HepG2 (cell line): ENCODE measurements around the gene PP2D1. TPM values are rescaled to one million over a fixed set of nuclear protein-coding genes. Genes with fewer than 3 reads are reported as not detected.

Source experiments
- AKAP8 ChIP-seq: sonication (generic); formaldehyde crosslinking; IDR thresholded peaks from 2 replicates; pipeline ENCODE4 v1.5.1; 2020; ENCODE audit warnings: mild to moderate bottlenecking, missing genetic modification reagents
- CBX2 ChIP-seq, 2 experiments: fragments of 200-600 bp in 1 of 2; sonication (generic); formaldehyde crosslinking in 1 of 2; IDR thresholded peaks; 2 replicates each; pipeline versions ENCODE4 v1.7.0 to v1.8.1; 2018 to 2022; ENCODE audit warnings: low read depth in 2 of 2, low read length in 1 of 2, mild to moderate bottlenecking in 1 of 2, missing genetic modification reagents in 1 of 2
- CHCHD3 ChIP-seq: sonication (generic); formaldehyde crosslinking; IDR thresholded peaks from 2 replicates; pipeline ENCODE4 v1.8.0; 2022; ENCODE audit warnings: mild to moderate bottlenecking, missing genetic modification reagents, moderate library complexity
- HNRNPLL ChIP-seq: fragments of 200-400 bp; formaldehyde crosslinking; IDR thresholded peaks from 2 replicates; pipeline ENCODE4 v1.6.1; 2017; ENCODE audit warnings: mild to moderate bottlenecking, low read depth, low read length; ENCODE audit not compliant: poor library complexity, severe bottlenecking
- MIER3 ChIP-seq: IDR thresholded peaks from 2 replicates; pipeline ENCODE4 v1.6.1; 2016; ENCODE audit warnings: missing compliant biosample characterization, borderline replicate concordance
- RNF2 ChIP-seq: fragments of 450-650 bp; conservative IDR thresholded peaks from 2 replicates; pipeline ENCODE4 v1.6.1; 2016; ENCODE audit warnings: low read depth
- RXRB ChIP-seq: IDR thresholded peaks from 2 replicates; pipeline ENCODE4 v1.6.1; 2016; ENCODE audit warnings: borderline replicate concordance, missing genetic modification reagents, missing compliant biosample characterization
- STAT5B ChIP-seq: sonication (generic); formaldehyde crosslinking; IDR thresholded peaks from 2 replicates; pipeline ENCODE4 v1.4.0; 2020; ENCODE audit warnings: missing genetic modification reagents
- TBL1XR1 ChIP-seq: fragments of 150-350 bp; IDR thresholded peaks from 2 replicates; pipeline ENCODE4 v1.6.1; 2014; ENCODE audit warnings: borderline replicate concordance, low read length; ENCODE audit not compliant: partially characterized antibody
- USF2 ChIP-seq, 2 experiments: sonication (generic) in 1 of 2; formaldehyde crosslinking in 1 of 2; IDR thresholded peaks; 2 replicates each; pipeline versions ENCODE4 v1.5.1 to v1.6.1; 2011 to 2020; ENCODE audit warnings: borderline replicate concordance in 1 of 2, low read depth in 1 of 2, low read length in 1 of 2, mild to moderate bottlenecking in 1 of 2, missing genetic modification reagents in 1 of 2, moderate library complexity in 1 of 2
- ZBTB1 ChIP-seq: sonication (generic); formaldehyde crosslinking; IDR thresholded peaks from 2 replicates; pipeline ENCODE4 v1.4.0; 2020; ENCODE audit warnings: missing genetic modification reagents, borderline replicate concordance
- ZNF281 ChIP-seq: sonication (generic); formaldehyde crosslinking; IDR thresholded peaks from 2 replicates; pipeline ENCODE4 v1.4.0; 2020; ENCODE audit warnings: missing genetic modification reagents, borderline replicate concordance
- ZNF317 ChIP-seq: sonication (generic); formaldehyde crosslinking; IDR thresholded peaks from 2 replicates; pipeline ENCODE4 v1.5.0; 2020; ENCODE audit warnings: mild to moderate bottlenecking, missing genetic modification reagents
- ZNF335 ChIP-seq: sonication (generic); formaldehyde crosslinking; IDR thresholded peaks from 2 replicates; pipeline ENCODE4 v1.4.0; 2020; ENCODE audit warnings: missing genetic modification reagents
- ZNF432 ChIP-seq: sonication (generic); formaldehyde crosslinking; IDR thresholded peaks from 2 replicates; pipeline ENCODE4 v1.5.0; 2020; ENCODE audit warnings: missing genetic modification reagents, mild to moderate bottlenecking, borderline replicate concordance
- ZNF557 ChIP-seq: sonication (generic); formaldehyde crosslinking; IDR thresholded peaks from 2 replicates; pipeline ENCODE4 v1.4.0; 2020; ENCODE audit warnings: missing genetic modification reagents
- ZNF652 ChIP-seq: IDR thresholded peaks from 2 replicates; pipeline ENCODE4 v1.6.1; 2016; ENCODE audit warnings: low read depth, borderline replicate concordance
- ZNF780A ChIP-seq: sonication (generic); formaldehyde crosslinking; IDR thresholded peaks from 2 replicates; pipeline ENCODE4 v1.8.0; 2022; ENCODE audit warnings: mild to moderate bottlenecking, missing genetic modification reagents, moderate library complexity
- polyA plus RNA-seq, 8 experiments: library from polyadenylated mRNA; depleted of rRNA in 3 of 8; stranded (reverse) in 7 of 8; unstranded in 1 of 8; fragments of >200 nt; fragmentation: Illumina TruSeq in 4 of 8; extraction: Trizol in 4 of 8; gene quantifications; 2 replicates each; pipeline versions ENCODE4 v1.2.1 to v1.2.3, GENCODE V29; 2011 to 2016; ENCODE audit warnings: low read depth in 4 of 8, missing spikeins in 1 of 8, mixed read lengths in 1 of 8; ENCODE audit not compliant: insufficient read depth in 1 of 8
- total RNA-seq, 5 experiments: library from RNA; depleted of rRNA; stranded (reverse); fragments of >200 nt; fragmentation: Illumina TruSeq; extraction: Trizol; gene quantifications; 2 replicates each; pipeline ENCODE4 v1.2.3, GENCODE V29; 2016; ENCODE audit warnings: low read depth in 1 of 5
- TF ChIP-seq, protein P1 (sequence below): sonication (generic); formaldehyde crosslinking; IDR thresholded peaks from 2 replicates; pipeline ENCODE4; 2020; ENCODE audit warnings: missing genetic modification reagents, mild to moderate bottlenecking, borderline replicate concordance
- TF ChIP-seq, protein P2 (sequence below): IDR thresholded peaks from 2 replicates; pipeline ENCODE4 v1.6.1; 2016; ENCODE audit warnings: low read depth, borderline replicate concordance

Gene PP2D1
- total and polyA plus RNA-seq, 2 of the 13 experiments (the other 11 are each of a cell fraction or from before 2014, with no cell fraction given), result not detected

GRCh38 chr3:19946832-19947548 lies 65.1 kb downstream of the PP2D1 start, which contains the start of gene RAB5A (continued):
- TF ChIP-seq, protein P1, sequence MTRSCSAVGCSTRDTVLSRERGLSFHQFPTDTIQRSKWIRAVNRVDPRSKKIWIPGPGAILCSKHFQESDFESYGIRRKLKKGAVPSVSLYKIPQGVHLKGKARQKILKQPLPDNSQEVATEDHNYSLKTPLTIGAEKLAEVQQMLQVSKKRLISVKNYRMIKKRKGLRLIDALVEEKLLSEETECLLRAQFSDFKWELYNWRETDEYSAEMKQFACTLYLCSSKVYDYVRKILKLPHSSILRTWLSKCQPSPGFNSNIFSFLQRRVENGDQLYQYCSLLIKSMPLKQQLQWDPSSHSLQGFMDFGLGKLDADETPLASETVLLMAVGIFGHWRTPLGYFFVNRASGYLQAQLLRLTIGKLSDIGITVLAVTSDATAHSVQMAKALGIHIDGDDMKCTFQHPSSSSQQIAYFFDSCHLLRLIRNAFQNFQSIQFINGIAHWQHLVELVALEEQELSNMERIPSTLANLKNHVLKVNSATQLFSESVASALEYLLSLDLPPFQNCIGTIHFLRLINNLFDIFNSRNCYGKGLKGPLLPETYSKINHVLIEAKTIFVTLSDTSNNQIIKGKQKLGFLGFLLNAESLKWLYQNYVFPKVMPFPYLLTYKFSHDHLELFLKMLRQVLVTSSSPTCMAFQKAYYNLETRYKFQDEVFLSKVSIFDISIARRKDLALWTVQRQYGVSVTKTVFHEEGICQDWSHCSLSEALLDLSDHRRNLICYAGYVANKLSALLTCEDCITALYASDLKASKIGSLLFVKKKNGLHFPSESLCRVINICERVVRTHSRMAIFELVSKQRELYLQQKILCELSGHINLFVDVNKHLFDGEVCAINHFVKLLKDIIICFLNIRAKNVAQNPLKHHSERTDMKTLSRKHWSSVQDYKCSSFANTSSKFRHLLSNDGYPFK, result peak; percentile 53; the same call in 1 of the 2 replicates
- TF ChIP-seq STAT5B (CRISPR knock-in tag) (0 out of 2 replicates have a peak, but pooled peaks have one; percentile 47), ZNF317 (CRISPR knock-in tag) (0 out of 2 replicates have a peak, but pooled peaks have one; percentile 24), HNRNPLL (peak; percentile 87), TBL1XR1 (peak; percentile 52), ZNF335 (peak; percentile 23; the same call in 1 of the 2 replicates), RNF2 (no peak), RXRB (peak; percentile 49; the same call in 1 of the 2 replicates), CHCHD3 (no peak), CBX2 (IDR thresholded peaks at IDR 0.05; ENCODE audit: low read depth, low read length) (no peak), CBX2 (CRISPR knock-in tag; IDR thresholded peaks at IDR 0.05; ENCODE audit: low read depth) (no peak), ZBTB1 (CRISPR knock-in tag) (no peak), ZNF281 (CRISPR knock-in tag) (peak; percentile 97), ZNF780A (CRISPR knock-in tag) (0 out of 2 replicates have a peak, but pooled peaks have one; percentile 68), ZNF557 (0 out of 2 replicates have a peak, but pooled peaks have one; percentile 82), ZNF432 (CRISPR knock-in tag) (no peak), USF2 (IDR thresholded peaks at IDR 0.05; ENCODE audit: low read depth, low read length) (peak; percentile 93), USF2 (CRISPR knock-in tag; IDR thresholded peaks at IDR 0.05; ENCODE audit: borderline replicate concordance) (peak; percentile 94; the same call in 1 of the 2 replicates), MIER3 (CRISPR knock-in tag) (peak; percentile 65; the same call in 1 of the 2 replicates), AKAP8 (CRISPR knock-in tag) (no peak; the same call in 1 of the 2 replicates), ZNF652 (CRISPR knock-in tag) (no peak; the same call in 1 of the 2 replicates)
- TF ChIP-seq, protein P2, sequence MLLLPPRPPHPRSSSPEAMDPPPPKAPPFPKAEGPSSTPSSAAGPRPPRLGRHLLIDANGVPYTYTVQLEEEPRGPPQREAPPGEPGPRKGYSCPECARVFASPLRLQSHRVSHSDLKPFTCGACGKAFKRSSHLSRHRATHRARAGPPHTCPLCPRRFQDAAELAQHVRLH (CRISPR knock-in tag), result peak; percentile 95
